H1 (cell line): ENCODE results near the gene LAIR2. TPM values are rescaled to one million over a fixed set of nuclear protein-coding genes. Genes with fewer than 3 reads are reported as not detected.

Source experiments
- CTCF ChIA-PET: fragments of 300-600 bp; sonication (Branson Sonifier 250); formaldehyde crosslinking; loops from one replicate; lab custom pipeline; 2021; ENCODE audit not compliant: partially characterized antibody; lab: Charles Lee
- POLR2A ChIA-PET: fragments of 300-600 bp; sonication (Branson Sonifier 250); formaldehyde crosslinking; loops from one replicate; lab custom pipeline; 2021; ENCODE audit warnings: inconsistent platforms; ENCODE audit not compliant: partially characterized antibody; lab: Charles Lee
- DNase-seq, 2 experiments: peaks; one replicate each; pipeline versions ENCODE4 v3.0.0 to v3.0.0-alpha.2; 2010 to 2022; ENCODE audit warnings: low spot score in 2 of 2, low read depth in 1 of 2, mixed read lengths in 1 of 2
- FAIRE-seq: peaks from 2 replicates; lab custom pipeline; 2011; peaks lifted over from hg19 to GRCh38; lab: Jason Lieb, UNC
- H2AFZ ChIP-seq: 2 replicates; pipeline ENCODE4 v1.8.1; 2012; ENCODE audit warnings: low read length, inconsistent platforms
- H2AK5ac ChIP-seq: 2 replicates; pipeline ENCODE4 v1.6.1; 2013; ENCODE audit warnings: low read depth, low read length
- H2BK120ac ChIP-seq: replicated peaks from 2 replicates; pipeline ENCODE3; 2013; ENCODE audit warnings: low read depth, low read length, inconsistent platforms
- H2BK12ac ChIP-seq: 2 replicates; pipeline ENCODE4 v1.6.1; 2013; ENCODE audit warnings: low read depth, low read length
- H2BK15ac ChIP-seq: 2 replicates; pipeline ENCODE4 v1.6.1; 2013; ENCODE audit warnings: low read length
- H2BK20ac ChIP-seq: 2 replicates; pipeline ENCODE4 v1.6.1; 2013; ENCODE audit warnings: low read length
- H2BK5ac ChIP-seq: 2 replicates; pipeline ENCODE4 v1.6.1; 2013; ENCODE audit warnings: low read depth, low read length
- H3K14ac ChIP-seq: 2 replicates; pipeline ENCODE4 v1.6.1; 2013; ENCODE audit warnings: inconsistent platforms; ENCODE audit not compliant: insufficient read length
- H3K18ac ChIP-seq: 2 replicates; pipeline ENCODE4 v1.6.1; 2013; ENCODE audit warnings: low read length; ENCODE audit errors: extremely low read depth
- H3K23ac ChIP-seq: 2 replicates; pipeline ENCODE4 v1.6.1; 2013; ENCODE audit warnings: inconsistent platforms; ENCODE audit not compliant: insufficient read length
- H3K23me2 ChIP-seq: 2 replicates; pipeline ENCODE4 v1.6.1; 2013; ENCODE audit warnings: low read depth, low read length
- H3K27ac ChIP-seq: 2 replicates; pipeline ENCODE4 v1.6.1; 2011; ENCODE audit warnings: low read depth, low read length, inconsistent platforms
- H3K27me3 ChIP-seq, 4 experiments: replicated peaks in 1 of 4; 1 replicate in 1 of 4; 2 replicates in 3 of 4; pipeline versions ENCODE4 v1.6.1 to v1.8.1; 2011 to 2013; ENCODE audit warnings: low read length in 3 of 4, mild to moderate bottlenecking in 3 of 4, inconsistent platforms in 2 of 4, mixed read lengths in 2 of 4, moderate library complexity in 1 of 4; ENCODE audit not compliant: control insufficient read depth in 3 of 4, insufficient read depth in 3 of 4; ENCODE audit errors: extremely low read depth in 1 of 4
- H3K36me3 ChIP-seq, 4 experiments: 2 replicates each; pipeline versions ENCODE4 v1.6.1 to v1.8.1; 2011 to 2013; ENCODE audit warnings: mild to moderate bottlenecking in 4 of 4, low read length in 3 of 4, moderate library complexity in 2 of 4, control low read depth in 1 of 4, inconsistent platforms in 1 of 4; ENCODE audit not compliant: insufficient read depth in 4 of 4, control insufficient read depth in 2 of 4
- H3K4ac ChIP-seq: replicated peaks from 2 replicates; pipeline ENCODE3; 2013; ENCODE audit warnings: low read length, low read depth, mixed read lengths, inconsistent platforms; ENCODE audit not compliant: insufficient read length
- H3K4me1 ChIP-seq, 4 experiments: replicated peaks in 1 of 4; 1 replicate in 1 of 4; 2 replicates in 3 of 4; pipeline versions ENCODE4 v1.6.1 to v1.8.1; 2011 to 2013; ENCODE audit warnings: low read length in 3 of 4, inconsistent platforms in 2 of 4, mixed read lengths in 1 of 4; ENCODE audit not compliant: insufficient read depth in 4 of 4, control insufficient read depth in 3 of 4
- H3K4me2 ChIP-seq, 2 experiments: 2 replicates each; pipeline versions ENCODE4 v1.6.1 to v1.8.1; 2011 to 2013; ENCODE audit warnings: low read depth in 2 of 2, low read length in 2 of 2, control low read depth in 1 of 2, inconsistent platforms in 1 of 2, mild to moderate bottlenecking in 1 of 2; ENCODE audit not compliant: insufficient read depth in 1 of 2
- H3K4me3 ChIP-seq, 4 experiments: fragments of 200-600, 300-600 bp in 1 of 4; sonication (generic), shearing (Covaris generic), sonication (Bioruptor Twin) in 1 of 4; 2 replicates each; pipeline versions ENCODE4 v1.5.1 to v1.8.1; 2011 to 2016; ENCODE audit warnings: low read length in 4 of 4, low read depth in 3 of 4, control low read depth in 2 of 4, inconsistent platforms in 2 of 4, mild to moderate bottlenecking in 2 of 4, mixed read lengths in 1 of 4, moderate library complexity in 1 of 4; ENCODE audit not compliant: insufficient read depth in 2 of 4; ENCODE audit errors: extremely low read depth in 1 of 4
- H3K56ac ChIP-seq: replicated peaks from 2 replicates; pipeline ENCODE3; 2013; ENCODE audit warnings: low read depth, mild to moderate bottlenecking, mixed read lengths, low read length, inconsistent platforms; ENCODE audit not compliant: insufficient read length
- H3K79me1 ChIP-seq: 2 replicates; pipeline ENCODE4 v1.6.1; 2013; ENCODE audit warnings: low read depth, low read length, control low read depth
- H3K79me2 ChIP-seq, 2 experiments: 2 replicates each; pipeline versions ENCODE4 v1.6.1 to v1.8.1; 2012 to 2013; ENCODE audit warnings: low read length in 2 of 2, mild to moderate bottlenecking in 2 of 2, inconsistent platforms in 1 of 2; ENCODE audit not compliant: insufficient read depth in 2 of 2, control insufficient read depth in 1 of 2
- H3K9ac ChIP-seq, 4 experiments: replicated peaks in 1 of 4; 1 replicate in 1 of 4; 2 replicates in 3 of 4; pipeline versions ENCODE4 v1.6.1 to v1.8.1; 2011 to 2013; ENCODE audit warnings: low read depth in 3 of 4, low read length in 3 of 4, control low read depth in 2 of 4, mild to moderate bottlenecking in 2 of 4, moderate library complexity in 2 of 4, inconsistent platforms in 1 of 4; ENCODE audit errors: extremely low read depth in 1 of 4
- H3K9me3 ChIP-seq, 2 experiments: 2 replicates each; pipeline versions ENCODE4 v1.6.1 to v1.8.1; 2012 to 2013; ENCODE audit warnings: mild to moderate bottlenecking in 2 of 2, moderate library complexity in 2 of 2, control low read depth in 1 of 2, inconsistent platforms in 1 of 2, low read depth in 1 of 2, low read length in 1 of 2, mixed read lengths in 1 of 2; ENCODE audit not compliant: insufficient read depth in 2 of 2
- H4K20me1 ChIP-seq, 2 experiments: replicated peaks in 1 of 2; 2 replicates each; pipeline versions ENCODE3 to v1.8.1; 2011 to 2013; ENCODE audit warnings: inconsistent platforms in 2 of 2, low read length in 2 of 2, mild to moderate bottlenecking in 1 of 2; ENCODE audit not compliant: insufficient read depth in 2 of 2, control insufficient read depth in 1 of 2
- H4K5ac ChIP-seq: 2 replicates; pipeline ENCODE4 v1.6.1; 2013; ENCODE audit warnings: low read length, low read depth, mixed read lengths, inconsistent platforms; ENCODE audit not compliant: insufficient read length
- H4K8ac ChIP-seq: 2 replicates; pipeline ENCODE4 v1.8.0; 2013; ENCODE audit warnings: mild to moderate bottlenecking, moderate library complexity, low read length, inconsistent platforms; ENCODE audit not compliant: insufficient read depth; ENCODE audit errors: extremely low read depth
- H4K91ac ChIP-seq: replicated peaks from 2 replicates; pipeline ENCODE3; 2013; ENCODE audit warnings: low read length, mixed read lengths, inconsistent platforms; ENCODE audit not compliant: insufficient read length
- ATF2 ChIP-seq: IDR thresholded peaks from 2 replicates; pipeline ENCODE4 v1.6.1; 2012; ENCODE audit warnings: low read length, inconsistent platforms
- ATF3 ChIP-seq: IDR thresholded peaks from 2 replicates; pipeline ENCODE4 v1.6.1; 2011; ENCODE audit warnings: low read depth, mild to moderate bottlenecking, low read length; ENCODE audit not compliant: insufficient read depth
- EZH2 ChIP-seq: fragments of 200-600 bp; sonication (generic); IDR thresholded peaks from 2 replicates; pipeline ENCODE4 v1.7.1; 2012; ENCODE audit warnings: low read depth, mild to moderate bottlenecking, moderate library complexity, low read length, inconsistent platforms; ENCODE audit not compliant: severe bottlenecking
- FOSL1 ChIP-seq: IDR thresholded peaks from 2 replicates; pipeline ENCODE4 v1.6.1; 2011; ENCODE audit warnings: mild to moderate bottlenecking, low read depth, low read length, moderate library complexity; ENCODE audit not compliant: insufficient read depth
- JUN ChIP-seq: IDR thresholded peaks from 2 replicates; pipeline ENCODE4 v1.6.1; 2011; ENCODE audit warnings: low read depth, mild to moderate bottlenecking, improper control_type of control experiment, low read length
- POLR2AphosphoS5 ChIP-seq: IDR thresholded peaks from 2 replicates; pipeline ENCODE4 v1.6.1; 2011; ENCODE audit warnings: low read depth, low read length
- RAD21 ChIP-seq, 2 experiments: IDR thresholded peaks in 1 of 2; conservative IDR thresholded peaks in 1 of 2; 2 replicates each; pipeline ENCODE4 v1.6.1; 2011; ENCODE audit warnings: low read depth in 2 of 2, low read length in 2 of 2, improper control_type of control experiment in 1 of 2, inconsistent platforms in 1 of 2, mild to moderate bottlenecking in 1 of 2, moderate library complexity in 1 of 2
- SAP30 ChIP-seq: fragments of 300-600 bp; sonication (generic); IDR thresholded peaks from 2 replicates; pipeline ENCODE4 v1.7.1; 2012; ENCODE audit warnings: low read length, moderate library complexity, mild to moderate bottlenecking, inconsistent platforms; ENCODE audit not compliant: insufficient read depth, insufficient replicate concordance
- SP1 ChIP-seq: IDR thresholded peaks from 2 replicates; pipeline ENCODE4 v1.6.1; 2011; ENCODE audit warnings: low read depth, low read length
- TCF12 ChIP-seq: IDR thresholded peaks from 2 replicates; pipeline ENCODE4 v1.6.1; 2011; ENCODE audit warnings: low read depth, mild to moderate bottlenecking, low read length
- WGBS, 2 experiments: shearing (Covaris generic) in 1 of 2; methylation state at CpG; one replicate each; pipeline versions ENCODE4 v1.1.6 to v1.1.7; 2013 to 2015; ENCODE audit warnings: low lambda C conversion rate in 2 of 2, mixed read lengths in 2 of 2, inconsistent platforms in 1 of 2, low coverage in 1 of 2, missing lambda C conversion rate in 1 of 2; ENCODE audit not compliant: insufficient replicate concordance in 2 of 2, insufficient coverage in 1 of 2, insufficient read length in 1 of 2; ENCODE audit errors: extremely low coverage in 1 of 2, missing lambda C conversion rate in 1 of 2; 5-methylcytosine and 5-hydroxymethylcytosine counted together
- polyA plus RNA-seq, 7 experiments: library from polyadenylated mRNA; depleted of rRNA in 3 of 7; stranded (reverse) in 5 of 7; unstranded in 2 of 7; fragments of >200 nt in 5 of 7; fragments of 200-250 nt in 2 of 7; gene quantifications; 1 replicate in 5 of 7; 2 replicates in 1 of 7; 4 replicates in 1 of 7; pipeline versions ENCODE4 v1.2.1 to v1.2.3, GENCODE V29; 2011 to 2013; ENCODE audit warnings: missing spikeins in 2 of 7, mixed read lengths in 2 of 7
- total RNA-seq: library from RNA; stranded (reverse); fragmentation: NEBNext Ultra II Directional; extraction: Animal tissue kit (Norgen Biotek cat#: 25700); gene quantifications from 2 replicates; pipeline ENCODE4 v1.2.1, GENCODE V29; 2021

The LAIR2 gene
- total and polyA plus RNA-seq, 2 of the 8 experiments (the other 6 are each of a cell fraction or from before 2014, with no cell fraction given) = not detected

- H2BK20ac ChIP-seq = no peak overlapping the region
Observed at GRCh38 chr19:54551293-54551692, 48.7 kb downstream of the LAIR2 start.

More at GRCh38 chr19:54551293-54551692, 48.7 kb downstream of the LAIR2 start:
- Histone ChIP-seq H3K18ac (no peak overlapping the region), H3K9me3 (peaks cover 58 to 90% of the 10 kb centered on the region in 2 experiments), H3K14ac (no peak overlapping the region), H2BK5ac (no peak overlapping the region), H3K27me3 (no peaks in the 10 kb centered on the region), H3K79me2 (no peaks in the 10 kb centered on the region; a peak in 1 of 4 replicates), H3K36me3 (peaks cover 0 to 3% (median 0%) of the 10 kb centered on the region in 4 experiments; a peak in 1 of 8 replicates), H3K9ac (no peak overlapping the region), H3K56ac (no peak overlapping the region), H2BK15ac (no peak overlapping the region), H3K4ac (no peak overlapping the region), H3K79me1 (no peaks in the 10 kb centered on the region)
- ChIA-PET POLR2A (no interaction called here), CTCF (no interaction called here)
- TF ChIP-seq FOSL1 (no peak), POLR2AphosphoS5 (no peak), SAP30 (no peak), EZH2 (no peak), ATF2 (no peak), TCF12 (no peak), ATF3 (no peak), RAD21 (IDR thresholded peaks at IDR 0.05 in 1 of 2, conservative IDR thresholded peaks at IDR 0.05 in 1 of 2; ENCODE audit: low read depth in 2 of 2, low read length in 2 of 2) (no peak), JUN (no peak), SP1 (no peak)
- TF ChIP-seq, all 59 proteins: peak for 0
- Histone ChIP-seq H3K23ac (no peak overlapping the region), H2AK5ac (no peak overlapping the region), H3K23me2 (peaks cover 5% of the 10 kb centered on the region; the same call in 1 of the 2 replicates), H2BK12ac (no peak overlapping the region), H4K20me1 (peaks cover 0 to 2% of the 10 kb centered on the region in 2 experiments), H4K8ac (no peak overlapping the region), H4K5ac (no peak overlapping the region), H2AFZ (no peak overlapping the region), H4K91ac (no peak overlapping the region), H3K4me2 (no peak overlapping the region), H3K4me1 (no peaks in the 10 kb centered on the region; a peak in 2 of 7 replicates), H3K27ac (no peak overlapping the region), H2BK120ac (no peak overlapping the region), H3K4me3 (no peak overlapping the region)
- FAIRE-seq (no peak), DNase-seq (no peak)
- WGBS, 2 experiments = 85% methylated on average over 6 of the region's 6 CpGs; no CpG with 5 or more reads in 1 of the 2 experiments
